K562 (cell line): Measurements from ENCODE around the gene MBLAC2. TPM values are rescaled to one million over a fixed set of nuclear protein-coding genes. Genes with fewer than 3 reads are reported as not detected.

Source experiments
- CBFA2T3 ChIP-seq: fragments of 450-650 bp; IDR thresholded peaks from 2 replicates; pipeline ENCODE4 v1.6.1; 2017
- CBX1 ChIP-seq: sonication (generic); IDR thresholded peaks from 2 replicates; pipeline ENCODE4 v1.6.1; 2016; ENCODE audit warnings: antibody characterized with exemption, low read depth, mild to moderate bottlenecking
- EGR1 ChIP-seq: fragments of 450-650 bp; conservative IDR thresholded peaks from 2 replicates; pipeline ENCODE4 v1.6.1; 2017; ENCODE audit warnings: mild to moderate bottlenecking
- GTF3C2 ChIP-seq: IDR thresholded peaks from 3 replicates; pipeline ENCODE4 v1.6.1; 2011; ENCODE audit warnings: borderline replicate concordance, mild to moderate bottlenecking, moderate library complexity; ENCODE audit not compliant: insufficient read length; ENCODE audit errors: extremely low read depth
- PBX2 ChIP-seq, 2 experiments: IDR thresholded peaks in 1 of 2; conservative IDR thresholded peaks in 1 of 2; 2 replicates each; pipeline ENCODE4 v1.6.1; 2016; ENCODE audit warnings: low read depth in 2 of 2, mild to moderate bottlenecking in 1 of 2, missing compliant biosample characterization in 1 of 2, missing genetic modification characterization in 1 of 2, moderate library complexity in 1 of 2
- polyA plus RNA-seq, 8 experiments: library from polyadenylated mRNA; depleted of rRNA in 4 of 8; stranded (reverse) in 5 of 8; unstranded in 3 of 8; fragments of >200 nt; fragmentation: Nextera tagmentation in 2 of 8; fragmentation: Illumina TruSeq in 1 of 8; extraction: Ambion mirVana in 2 of 8; extraction: Trizol in 1 of 8; gene quantifications; 2 replicates each; pipeline versions ENCODE4 v1.2.1 to v1.2.3, GENCODE V29; 2011 to 2014; ENCODE audit warnings: inconsistent platforms in 1 of 8, missing spikeins in 1 of 8
- total RNA-seq, 7 experiments: library from RNA; depleted of rRNA in 6 of 7; stranded (reverse); fragments of >200 nt in 6 of 7; fragmentation: Illumina TruSeq in 2 of 7; extraction: Trizol in 2 of 7; gene quantifications; 2 replicates each; pipeline versions ENCODE4 v1.2.1 to v1.2.3, GENCODE V29; 2011 to 2021; ENCODE audit warnings: low replicate concordance in 1 of 7
- TF ChIP-seq, protein P1 (sequence below): fragments of 250-450 bp; sonication (Bioruptor Pico); IDR thresholded peaks from 2 replicates; pipeline ENCODE4 v1.6.1; 2021; ENCODE audit warnings: mild to moderate bottlenecking

The MBLAC2 gene
- total and polyA plus RNA-seq, 9 of the 15 experiments (the other 6 are each of a cell fraction or from before 2014, with no cell fraction given): 2.4 to 13.1 (median 10.3) TPM

DNA sequence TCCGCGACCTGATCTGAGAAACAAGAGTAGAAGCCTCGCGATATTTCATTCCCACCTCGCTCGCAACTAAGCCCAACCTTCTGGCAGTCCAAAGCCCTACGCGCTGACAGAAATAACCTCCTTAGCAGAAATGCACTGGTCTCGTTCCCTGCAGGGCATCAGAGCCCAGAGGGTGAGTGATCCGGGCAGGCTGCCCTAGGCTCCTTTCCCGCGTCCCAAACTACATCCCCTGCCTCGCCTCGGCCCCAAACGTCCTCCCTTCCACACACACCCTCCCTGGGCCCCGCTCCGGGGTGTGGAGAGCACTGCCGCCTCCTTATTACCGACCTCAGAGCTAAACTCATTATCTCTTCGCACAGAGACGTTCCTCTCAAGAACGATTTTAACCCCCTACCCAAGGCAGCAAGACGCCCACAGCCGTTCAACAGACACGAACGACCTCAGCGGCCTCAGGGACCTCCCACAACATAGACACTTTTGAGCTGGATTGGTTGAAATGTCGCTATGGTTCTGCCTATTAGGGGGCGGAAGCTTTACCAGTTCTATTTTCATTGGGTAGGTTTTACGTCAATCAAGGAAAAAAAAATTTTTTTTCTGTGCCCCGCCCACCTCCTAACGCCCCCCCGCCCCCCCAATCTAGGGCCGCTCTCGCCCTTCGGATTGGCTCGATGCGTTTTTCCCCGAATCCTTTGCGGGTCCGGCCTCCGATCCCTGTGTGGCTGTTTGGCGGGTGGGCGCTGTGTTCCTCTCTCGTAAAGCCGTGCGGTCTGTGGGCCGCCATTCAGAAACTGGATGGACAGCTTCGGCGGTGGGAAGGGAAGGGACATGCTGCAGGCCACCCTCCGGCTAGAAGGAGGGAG, 65.0 kb downstream of the MBLAC2 start, which contains the start of gene CETN3 (continued):
- TF ChIP-seq GTF3C2: no peak
- TF ChIP-seq EGR1: peak; percentile 68; the same call in 1 of the 2 replicates
- TF ChIP-seq CBFA2T3: peak; percentile 43; the same call in 1 of the 2 replicates
- TF ChIP-seq CBX1: peak; percentile 93; the same call in 1 of the 2 replicates
- TF ChIP-seq PBX2 (CRISPR knock-in tag; IDR thresholded peaks at IDR 0.05; ENCODE audit: low read depth): no peak
- TF ChIP-seq PBX2 (tag; conservative IDR thresholded peaks at IDR 0.05; ENCODE audit: low read depth): peak; percentile 80
- TF ChIP-seq, protein P1, sequence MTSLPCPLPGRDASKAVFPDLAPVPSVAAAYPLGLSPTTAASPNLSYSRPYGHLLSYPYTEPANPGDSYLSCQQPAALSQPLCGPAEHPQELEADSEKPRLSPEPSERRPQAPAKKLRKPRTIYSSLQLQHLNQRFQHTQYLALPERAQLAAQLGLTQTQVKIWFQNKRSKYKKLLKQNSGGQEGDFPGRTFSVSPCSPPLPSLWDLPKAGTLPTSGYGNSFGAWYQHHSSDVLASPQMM (CRISPR knock-in tag): no peak
